IPS DF 4.7 (cell line): ENCODE data around the gene PLA2G4A.

Experiments used
- DNase-seq: peaks from one replicate; pipeline ENCODE4 v3.0.0-alpha.2; 2013; ENCODE audit warnings: low spot score; ENCODE audit errors: extremely low read depth

Gene PLA2G4A

DNA sequence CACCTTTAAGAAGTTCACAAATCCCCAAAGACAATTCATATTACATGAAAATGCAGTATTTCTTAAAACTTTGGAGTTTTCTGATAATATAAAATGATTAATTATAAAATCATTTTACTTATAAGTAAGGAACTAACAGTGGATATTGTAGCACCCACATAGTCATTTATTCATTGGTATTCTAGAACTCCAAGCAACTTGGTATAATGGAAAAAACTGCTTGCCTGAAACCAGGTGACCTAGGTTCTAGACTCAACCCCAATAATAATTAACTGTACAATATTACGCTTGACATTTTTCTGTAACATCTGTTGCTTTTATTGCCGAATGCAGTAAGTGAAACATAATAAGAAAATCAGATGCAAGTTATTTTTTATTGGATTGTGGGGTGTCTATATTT is 2.4 kb downstream of the PLA2G4A start:
- no peak for DNase-seq

DNA sequence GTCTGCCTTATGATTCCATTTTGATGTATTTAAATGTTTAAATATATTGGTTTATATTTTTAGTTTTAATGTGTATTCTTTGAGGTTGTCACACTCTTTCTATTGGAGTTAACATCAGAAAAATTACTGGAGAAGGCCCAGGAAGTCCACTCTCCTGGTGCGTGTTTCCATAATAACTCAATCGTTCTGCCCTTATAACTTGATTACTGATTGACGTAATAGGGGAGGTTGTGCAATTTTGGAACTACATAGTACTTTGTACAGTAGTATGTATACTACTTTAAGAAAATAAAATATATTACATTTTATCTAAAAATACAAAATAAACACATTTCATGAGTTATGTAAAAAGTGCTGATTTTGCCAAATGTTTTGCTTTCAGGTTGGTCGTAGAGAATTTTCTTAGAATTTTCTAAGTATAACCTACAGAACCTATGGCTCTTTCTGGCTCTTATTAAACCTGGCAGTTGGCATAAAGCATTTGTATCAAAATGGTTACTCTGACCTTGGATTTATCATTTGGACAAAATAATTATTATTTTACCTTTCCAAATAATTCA is 5.7 kb downstream of the PLA2G4A start:
- no peak for DNase-seq

DNA sequence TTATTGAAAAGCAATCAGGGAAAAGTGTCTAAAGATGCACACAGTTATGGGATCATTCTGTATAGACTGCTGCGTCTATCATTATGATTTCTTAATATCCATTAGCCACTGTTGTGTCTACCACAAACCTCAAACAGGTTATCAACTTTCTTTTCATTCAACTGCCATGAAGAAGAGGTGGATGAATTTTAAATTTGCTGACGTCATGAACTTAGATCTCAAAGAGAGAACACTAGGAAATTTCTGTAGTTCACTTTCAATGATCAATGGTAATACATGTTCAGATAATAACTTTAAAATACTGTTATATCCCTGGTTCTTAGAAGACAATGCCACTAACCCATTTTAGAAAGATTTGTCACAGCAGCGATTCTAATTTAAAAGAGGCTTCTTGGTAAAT is 6.7 kb downstream of the PLA2G4A start:
- no peak for DNase-seq

DNA sequence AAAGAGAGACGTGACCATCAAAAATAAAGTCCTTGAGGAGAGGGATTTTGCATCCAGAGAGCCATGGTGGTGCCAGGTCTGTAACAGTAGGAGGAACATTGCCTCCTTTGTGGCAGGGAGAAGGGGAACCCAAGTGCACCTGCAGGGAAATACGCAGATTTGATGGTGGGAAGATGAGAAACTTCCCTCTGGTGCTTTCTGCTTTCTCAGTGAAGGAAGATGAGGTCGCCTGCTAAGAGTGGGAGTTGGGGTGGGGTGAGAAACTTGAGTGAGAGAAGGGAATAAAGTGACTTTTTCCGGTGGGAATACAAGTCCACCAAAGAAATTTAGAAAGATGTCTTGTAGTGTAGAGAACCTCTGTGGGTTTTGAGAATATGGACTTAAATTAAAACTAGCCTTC is 9.1 kb downstream of the PLA2G4A start:
- no peak for DNase-seq

DNA sequence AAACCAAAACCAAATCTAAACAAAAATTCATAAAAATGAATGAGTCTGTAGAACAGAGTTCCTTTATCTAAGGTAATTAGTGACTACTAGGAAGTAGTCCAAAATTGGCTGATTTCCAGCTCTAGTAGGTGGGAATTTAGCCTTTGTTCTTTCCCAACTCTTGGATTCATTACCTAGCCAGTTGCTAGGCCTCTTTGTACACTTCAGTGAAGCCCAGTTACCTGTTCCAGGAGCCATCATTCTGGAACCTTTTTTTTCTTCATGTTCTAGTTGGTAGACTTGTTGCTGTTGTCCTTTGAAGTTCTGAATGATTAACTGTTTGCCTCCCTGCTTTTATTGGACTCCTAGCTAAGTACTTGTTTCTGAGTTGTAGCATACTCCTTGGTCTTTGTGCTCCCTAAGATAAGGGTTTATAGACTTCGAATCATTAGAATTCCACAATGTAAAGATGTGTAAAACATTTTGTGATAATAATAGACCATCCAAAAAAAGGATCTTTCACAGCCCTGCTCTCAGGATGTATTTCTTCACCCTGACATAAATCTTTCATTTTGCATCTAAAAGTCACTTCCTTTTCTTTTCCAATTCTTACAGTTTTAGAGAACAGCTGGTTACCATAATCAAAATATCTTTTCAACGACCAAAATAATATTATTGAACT is 9.8 kb downstream of the PLA2G4A start:
- DNase-seq, result no peak

DNA sequence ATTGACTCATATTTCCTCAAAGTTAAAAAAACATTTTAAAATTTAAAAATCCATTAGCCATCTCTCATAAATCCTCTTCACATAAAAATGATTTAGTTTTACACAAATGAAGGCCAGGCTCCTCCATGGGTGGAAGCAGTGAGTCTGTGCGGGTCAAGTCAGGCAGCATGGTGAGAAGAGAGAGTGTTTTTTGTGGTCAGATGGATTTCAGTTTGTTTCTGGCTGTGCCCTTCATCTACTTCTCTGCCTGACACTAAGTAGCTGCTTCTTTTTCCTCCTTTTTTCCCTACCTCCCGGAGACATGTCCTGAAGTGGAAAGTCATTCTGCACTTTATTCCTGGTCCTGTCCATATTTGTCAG is 10.3 kb downstream of the PLA2G4A start:
- no peak for DNase-seq

DNA sequence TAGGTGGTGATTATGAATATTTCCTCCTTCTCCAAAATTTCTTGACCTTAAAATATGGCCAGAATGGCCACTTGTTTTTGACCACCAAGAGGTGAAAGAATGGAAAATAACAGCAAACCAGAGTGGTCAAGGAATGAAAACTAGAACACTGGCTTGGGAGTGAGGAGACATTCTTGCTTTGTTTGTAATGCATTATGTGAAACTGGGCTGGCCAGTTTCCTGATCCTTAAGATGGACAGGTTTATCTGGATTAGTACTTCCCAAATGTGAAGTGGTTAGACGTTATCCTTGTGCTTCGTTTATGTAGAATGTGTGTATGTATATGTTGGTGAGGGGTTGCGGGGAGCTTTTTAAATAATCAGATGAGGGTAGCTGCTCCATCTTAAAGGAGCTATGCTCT is 12.8 kb downstream of the PLA2G4A start:
- DNase-seq, result no peak

DNA sequence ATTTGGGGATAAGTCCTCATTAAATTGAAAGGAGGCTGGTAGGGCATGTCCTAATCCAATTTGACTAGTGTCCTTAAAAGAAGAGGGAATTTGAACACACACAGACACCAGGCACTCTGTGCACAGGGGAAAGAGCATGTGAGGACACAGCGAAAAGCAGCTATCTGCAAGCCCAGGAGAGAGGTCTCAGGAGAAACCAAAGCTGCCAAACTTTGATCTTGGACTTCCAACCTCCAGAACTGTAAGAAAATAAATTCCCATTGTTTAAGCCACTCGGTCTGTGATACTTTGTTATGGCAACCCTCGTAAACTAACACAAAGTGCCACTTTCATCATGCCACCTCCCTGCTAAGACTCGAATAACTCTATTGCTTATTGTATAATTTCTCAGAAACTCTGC is 13.8 kb downstream of the PLA2G4A start:
- DNase-seq, result no peak

DNA sequence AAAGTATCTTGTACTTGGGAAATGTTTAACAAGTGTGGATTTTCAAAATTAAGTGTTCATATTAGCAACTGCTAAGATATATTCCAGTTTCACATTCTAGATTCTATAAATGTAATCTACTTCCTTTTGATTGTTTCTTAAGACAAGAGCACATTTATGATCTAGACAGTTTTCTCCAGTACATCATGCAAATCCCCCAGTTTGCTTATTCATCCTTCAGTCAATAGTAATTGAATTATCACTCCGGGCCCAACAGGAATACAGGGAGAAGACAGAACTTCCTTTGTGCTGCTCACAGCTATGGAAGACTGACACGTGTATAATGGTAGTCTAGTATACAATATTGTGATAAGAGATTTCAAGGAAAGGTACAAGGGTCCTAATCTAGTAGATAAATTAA is 14.5 kb downstream of the PLA2G4A start:
- DNase-seq, result no peak

DNA sequence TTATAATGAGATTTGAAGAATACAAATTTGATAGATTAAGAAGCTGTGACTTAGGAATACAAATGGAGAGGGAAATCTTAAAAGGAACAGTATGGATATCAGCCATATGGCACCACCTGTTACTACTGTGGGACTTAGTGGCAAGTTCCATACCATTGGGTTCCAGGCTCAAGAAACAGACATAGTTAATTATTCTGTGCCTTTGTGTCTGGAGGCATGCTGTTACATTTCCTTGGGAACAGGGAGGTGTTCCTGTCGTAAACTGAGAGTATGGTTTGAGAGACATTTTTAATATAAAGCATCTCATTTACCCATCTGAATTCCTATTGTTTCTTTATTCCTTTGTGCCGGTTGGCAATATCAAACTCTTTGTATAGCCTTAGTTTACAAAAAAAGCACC is 15.2 kb downstream of the PLA2G4A start:
- DNase-seq, result no peak

DNA sequence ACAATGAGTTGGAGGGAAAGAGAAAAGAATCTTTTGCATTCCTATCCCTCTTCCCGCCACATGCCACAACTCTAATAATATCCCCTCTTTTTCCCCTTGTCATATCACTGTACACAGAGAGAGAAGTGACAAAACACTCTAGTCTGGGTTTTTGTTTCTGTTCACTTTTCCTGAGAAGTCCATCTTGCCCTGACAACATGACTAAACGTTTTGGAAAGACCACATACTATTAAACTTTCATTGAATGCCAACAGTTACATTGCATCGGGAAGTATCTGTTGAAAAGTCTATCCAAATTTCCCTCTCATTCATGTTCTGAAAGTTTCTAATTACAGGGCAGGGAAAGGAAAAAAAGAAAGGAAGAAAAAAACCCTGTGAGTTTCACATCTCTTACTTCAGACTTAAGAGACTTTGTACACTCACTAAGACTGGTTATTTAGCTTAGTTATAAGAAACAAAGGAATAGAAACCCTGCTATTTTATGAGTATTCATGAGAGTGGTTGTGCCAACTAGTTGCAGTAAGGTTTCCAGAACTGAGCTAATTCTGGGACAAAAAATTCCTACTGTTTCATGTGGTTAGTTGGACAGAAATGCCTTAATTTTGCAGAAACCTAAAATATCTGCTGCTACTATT is 16.9 kb downstream of the PLA2G4A start:
- DNase-seq, result no peak

DNA sequence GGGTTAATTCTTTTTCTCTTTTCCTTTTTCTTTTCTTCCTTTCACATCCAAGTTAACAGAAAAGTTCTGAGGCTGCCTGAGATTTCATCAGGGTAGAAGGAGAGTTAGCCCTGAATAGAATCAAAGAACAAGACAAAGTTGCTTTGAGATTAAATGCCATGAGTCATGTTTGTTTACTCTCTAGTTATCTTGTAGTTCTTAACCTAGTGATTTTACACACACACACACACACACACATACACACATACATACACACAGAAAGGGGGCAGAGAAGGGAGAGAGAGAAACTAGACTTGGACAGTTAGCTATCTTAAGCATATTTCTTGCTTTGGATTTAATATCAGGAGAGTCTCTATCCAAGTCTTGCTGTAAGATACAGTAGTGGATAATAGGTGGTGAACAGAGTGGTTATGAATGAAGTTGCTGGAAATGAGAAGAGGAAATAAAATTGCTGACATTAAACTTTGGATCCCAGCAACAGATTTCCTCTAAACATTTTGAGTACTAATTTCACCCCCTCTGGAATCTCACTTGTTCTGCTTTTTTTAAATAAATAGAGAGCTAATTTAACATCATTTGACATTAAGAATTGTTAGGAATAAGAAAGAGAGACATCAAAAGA is 19.9 kb downstream of the PLA2G4A start:
- no peak for DNase-seq

DNA sequence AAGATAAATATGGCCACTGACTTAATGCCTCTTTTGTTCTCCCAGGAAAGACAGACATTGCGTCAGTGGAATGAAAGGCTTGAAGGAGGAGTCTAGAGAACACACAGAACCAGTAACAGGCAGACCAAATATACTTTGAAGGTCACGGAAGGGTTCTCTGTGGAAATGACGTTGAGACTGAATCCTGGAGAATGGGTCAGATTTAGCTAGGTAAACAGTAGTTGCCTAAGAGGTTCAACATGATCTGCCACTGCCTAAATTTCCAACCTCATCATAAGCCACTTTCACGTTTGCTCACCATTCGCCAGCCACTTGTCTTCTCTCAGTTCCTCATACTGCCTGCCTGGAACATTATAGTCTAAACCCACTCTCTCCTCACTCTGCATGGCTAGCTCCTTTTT is 20.5 kb downstream of the PLA2G4A start:
- no peak for DNase-seq

DNA sequence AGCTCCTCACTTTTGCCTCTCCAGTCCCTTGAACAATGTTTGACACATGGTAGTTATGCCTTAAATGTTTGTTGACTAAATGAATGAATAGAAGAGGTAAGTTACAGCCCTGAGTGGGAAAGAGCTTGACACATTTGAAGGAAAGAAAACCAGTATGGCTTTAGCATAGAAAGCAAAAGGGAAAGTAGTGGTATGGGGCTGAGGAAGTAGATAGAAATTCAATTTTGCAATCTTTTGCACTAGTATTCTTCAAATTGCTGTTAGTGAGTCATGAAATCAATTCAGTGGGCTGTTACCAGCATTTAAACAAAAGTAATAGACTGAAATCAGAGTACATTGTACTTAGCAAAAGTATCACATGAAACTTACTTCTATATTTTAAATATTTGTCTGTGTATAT is 21.1 kb downstream of the PLA2G4A start:
- DNase-seq, result no peak

DNA sequence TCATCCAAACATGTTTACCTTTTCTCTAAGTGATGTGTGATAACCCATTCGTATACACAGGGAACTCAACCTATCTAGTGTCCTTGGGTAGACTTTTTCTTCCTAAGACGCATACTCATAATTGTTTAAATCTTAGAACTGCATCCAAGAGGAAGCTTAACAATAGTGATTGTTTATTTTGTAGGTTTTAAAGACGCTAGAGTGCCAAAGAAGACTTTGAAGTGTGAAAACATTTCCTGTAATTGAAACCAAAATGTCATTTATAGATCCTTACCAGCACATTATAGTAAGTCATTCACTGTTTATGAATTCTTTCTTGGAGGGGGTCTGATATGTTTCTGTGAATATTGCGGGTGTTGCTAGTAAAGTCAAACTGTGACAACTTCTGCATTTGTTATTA is 25.4 kb downstream of the PLA2G4A start:
- no peak for DNase-seq

DNA sequence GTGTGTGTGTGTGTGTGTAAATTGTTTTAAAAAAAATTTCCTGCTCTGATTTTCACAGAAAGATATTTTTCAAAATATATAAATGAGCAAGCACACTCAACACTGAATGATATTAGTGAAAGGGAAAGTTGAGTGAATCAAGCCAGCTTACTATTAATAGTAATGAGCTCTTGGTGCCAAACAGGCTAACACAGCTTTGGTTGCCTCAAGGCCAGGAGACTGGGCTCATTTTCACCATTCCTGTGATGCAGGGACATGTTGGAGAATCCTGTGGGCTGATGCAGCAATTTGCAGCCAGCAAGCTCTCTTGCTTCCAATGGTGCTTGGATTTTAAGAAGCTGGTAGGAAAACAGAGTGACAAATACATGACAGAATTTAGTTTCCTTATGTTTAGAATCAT is 30.2 kb downstream of the PLA2G4A start:
- DNase-seq, result no peak

DNA sequence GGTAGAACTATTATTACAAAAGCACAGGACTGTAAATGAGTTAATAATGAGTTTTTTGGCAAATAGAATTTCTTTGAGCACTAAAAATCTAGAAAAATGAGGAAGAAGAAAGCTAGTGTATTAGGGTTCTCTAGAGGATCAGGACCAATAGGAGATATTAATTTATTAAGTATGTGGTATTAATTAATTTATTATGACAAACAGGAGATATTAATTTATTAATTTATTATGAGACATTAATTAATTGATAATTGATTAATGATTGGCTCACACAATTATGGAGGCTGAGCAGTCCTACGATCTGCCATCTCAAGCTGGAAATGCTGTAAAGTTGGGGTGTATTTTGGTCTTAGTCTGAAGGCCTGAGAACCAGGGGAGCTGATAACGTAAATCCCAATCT is 31.2 kb downstream of the PLA2G4A start:
- no peak for DNase-seq

DNA sequence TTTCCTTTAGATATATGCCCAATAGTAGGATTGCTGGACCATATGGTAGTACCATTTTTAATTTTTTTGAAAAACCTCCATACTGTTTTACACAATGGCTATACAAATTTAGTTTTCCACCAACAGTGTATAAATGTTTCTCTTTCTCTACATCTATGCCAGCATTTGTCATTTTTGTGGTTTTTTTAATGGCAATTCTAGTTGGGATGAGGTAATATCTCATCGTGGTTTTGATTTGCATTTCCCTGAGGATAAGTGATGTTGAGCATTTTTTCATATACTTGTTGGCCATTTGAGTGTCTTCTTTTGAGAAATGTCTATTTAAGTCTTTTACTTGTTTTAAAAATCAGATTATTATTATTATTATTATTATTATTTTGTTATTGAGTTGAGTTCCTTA is 35.5 kb downstream of the PLA2G4A start:
- DNase-seq, result no peak

DNA sequence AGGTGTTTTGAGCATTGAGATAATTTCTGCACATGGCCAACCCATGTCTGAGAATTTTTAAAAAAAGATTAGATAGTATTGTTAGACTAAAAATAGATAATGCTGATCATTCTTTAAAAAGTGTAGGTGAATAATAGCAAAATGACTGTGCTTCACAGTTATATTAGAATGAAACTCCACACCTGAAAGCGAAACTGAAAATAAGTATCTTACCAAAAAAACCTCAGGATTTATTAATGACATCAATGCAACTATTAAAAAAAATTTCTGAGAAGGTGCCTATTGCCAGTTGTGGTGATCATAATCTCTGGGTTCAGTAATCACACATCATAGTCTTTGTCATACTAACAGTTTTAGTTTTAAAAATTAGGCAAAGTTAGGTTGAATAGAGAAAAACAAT is 36.5 kb downstream of the PLA2G4A start:
- DNase-seq, result no peak

DNA sequence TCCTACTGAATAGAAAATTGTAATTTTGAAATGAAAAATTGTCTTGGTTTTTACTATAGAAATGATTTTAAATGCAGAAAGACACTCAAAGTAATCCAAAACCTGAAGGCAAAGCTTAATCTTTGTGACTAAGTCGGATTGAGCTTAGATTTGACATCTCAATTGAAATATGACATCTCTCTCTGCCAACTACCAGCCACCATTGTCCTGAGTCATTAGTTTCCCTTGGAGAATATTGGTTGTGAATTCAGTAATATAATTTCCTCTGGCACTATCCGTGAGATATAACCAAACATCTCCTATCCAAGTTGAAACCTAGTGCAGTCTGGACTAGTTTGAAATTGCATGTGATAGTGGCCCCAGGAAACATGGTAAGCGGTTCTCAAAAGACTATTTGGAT is 37.1 kb downstream of the PLA2G4A start:
- no peak for DNase-seq

DNA sequence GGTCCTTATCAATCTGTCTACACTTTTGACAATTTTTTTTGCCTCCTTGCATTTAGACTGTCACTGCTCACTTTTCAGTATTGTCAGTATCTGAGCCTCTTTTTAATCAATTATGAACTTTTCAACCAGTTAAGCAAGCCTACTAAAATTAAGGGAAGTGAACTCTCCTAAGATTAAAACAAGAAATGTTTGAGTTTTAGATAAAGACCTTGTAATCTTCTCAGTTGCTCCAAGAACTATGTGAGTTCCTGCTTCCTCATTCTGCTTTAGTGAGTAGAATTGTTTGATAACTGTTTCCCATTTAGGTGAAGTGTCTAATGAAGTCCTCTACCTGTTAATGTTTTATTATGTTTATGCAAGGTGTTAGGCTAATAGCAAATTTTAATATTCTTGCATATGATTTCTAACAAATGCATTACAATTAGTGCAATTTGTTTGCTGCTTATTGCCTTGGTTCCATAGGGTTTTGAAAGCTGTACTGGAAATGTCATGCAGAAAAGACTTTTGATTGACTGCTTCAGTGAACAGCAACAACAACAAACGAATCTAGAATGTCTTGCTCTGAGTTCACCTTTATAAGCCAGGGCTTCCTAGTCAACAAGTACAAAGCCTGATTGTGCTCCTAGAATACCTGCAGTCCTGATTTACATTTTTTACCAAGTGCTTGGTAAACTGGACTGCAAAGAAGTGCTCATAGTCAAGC is 40.9 kb downstream of the PLA2G4A start:
- DNase-seq, result no peak

DNA sequence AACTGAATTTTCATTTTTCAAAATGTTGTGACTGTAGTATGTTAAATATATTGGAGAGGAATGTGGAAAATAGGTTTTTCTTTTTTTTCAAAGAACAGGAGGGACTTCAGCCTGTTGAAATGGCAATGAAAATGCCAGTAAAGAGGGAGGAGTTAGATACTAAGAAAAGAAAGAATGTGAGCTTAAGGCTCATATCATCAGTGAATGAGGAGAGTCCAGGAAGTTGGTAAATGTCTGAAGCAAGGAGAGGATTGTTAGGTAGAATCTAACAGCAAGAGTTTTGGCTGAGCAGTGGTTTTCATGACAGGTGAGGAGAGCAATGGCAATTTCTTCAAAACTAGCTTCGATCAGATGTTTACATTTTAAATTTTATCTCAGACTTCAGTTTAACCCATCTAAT is 43.0 kb downstream of the PLA2G4A start:
- DNase-seq, result peak; percentile 9
